HFF-Myc (cell line): ENCODE data around the gene MKX.

Source experiments
- DNase-seq: peaks from one replicate; pipeline ENCODE4 v3.0.0-alpha.2; 2011; ENCODE audit warnings: low read depth; ENCODE audit errors: extremely low read depth
- H3K4me3 ChIP-seq: replicated peaks from 2 replicates; pipeline ENCODE4 v1.5.1; 2011; ENCODE audit warnings: low read depth, mild to moderate bottlenecking, control low read depth, low read length
- CTCF ChIP-seq: IDR thresholded peaks from 2 replicates; pipeline ENCODE4 v1.5.1; 2012; ENCODE audit warnings: mild to moderate bottlenecking, low read depth, low read length, control low read depth; ENCODE audit errors: missing control alignments

Gene MKX

GRCh38 chr10:27723436-27723835, 22.2 kb downstream of the MKX start:
- no peak for DNase-seq
- no peak overlapping the region for H3K4me3 ChIP-seq
- no peak for TF ChIP-seq CTCF

GRCh38 chr10:27720529-27720928, 25.1 kb downstream of the MKX start:
- no peak overlapping the region for H3K4me3 ChIP-seq
- DNase-seq = no peak
- TF ChIP-seq CTCF = no peak

- TF ChIP-seq CTCF = no peak
- no peak overlapping the region for H3K4me3 ChIP-seq
- no peak for DNase-seq
Observed at GRCh38 chr10:27719052-27719451, 26.6 kb downstream of the MKX start.

GRCh38 chr10:27717861-27718260, 27.8 kb downstream of the MKX start:
- no peak for TF ChIP-seq CTCF
- DNase-seq = no peak
- H3K4me3 ChIP-seq = no peak overlapping the region

- TF ChIP-seq CTCF = no peak
- no peak overlapping the region for H3K4me3 ChIP-seq
- no peak for DNase-seq
Observed at GRCh38 chr10:27717224-27717623, 28.4 kb downstream of the MKX start.

- H3K4me3 ChIP-seq = no peak overlapping the region
- TF ChIP-seq CTCF = no peak
- no peak for DNase-seq
Observed at GRCh38 chr10:27716521-27716920, 29.1 kb downstream of the MKX start.

GRCh38 chr10:27715505-27715904, 30.1 kb downstream of the MKX start:
- no peak for TF ChIP-seq CTCF
- no peak for DNase-seq

More at GRCh38 chr10:27715505-27715904, 30.1 kb downstream of the MKX start:
- no peak overlapping the region for H3K4me3 ChIP-seq
